RWPE2 (cell line): ENCODE measurements around the gene CDC42BPG.

ENCODE experiments used
- ATAC-seq: fragments of 200-7000 bp; cut with Tn5 transposase; 3 replicates; pipeline ENCODE4 v1.9.1; 2021; ENCODE audit warnings: low read depth
- DNase-seq: peaks from one replicate; pipeline ENCODE4 v3.0.0-alpha.2; 2020; ENCODE audit warnings: low spot score
- H3K27ac ChIP-seq: fragments of 450-650 bp; 2 replicates; pipeline ENCODE4 v1.5.1; 2017; ENCODE audit warnings: mild to moderate bottlenecking; ENCODE audit not compliant: poor library complexity, severe bottlenecking
- H3K27me3 ChIP-seq: fragments of 250-450 bp; sonication (Bioruptor Pico); 2 replicates; pipeline ENCODE4 v1.5.1; 2021; ENCODE audit warnings: mild to moderate bottlenecking, moderate library complexity; ENCODE audit not compliant: insufficient read depth, poor library complexity, severe bottlenecking
- H3K36me3 ChIP-seq: fragments of 250-450 bp; sonication (Bioruptor Pico); 2 replicates; pipeline ENCODE4 v1.5.1; 2020; ENCODE audit warnings: low read depth, mild to moderate bottlenecking, moderate library complexity
- H3K4me1 ChIP-seq: fragments of 250-450 bp; sonication (Bioruptor Pico); 2 replicates; pipeline ENCODE4 v1.5.1; 2021; ENCODE audit warnings: mild to moderate bottlenecking, moderate library complexity; ENCODE audit not compliant: insufficient read depth, poor library complexity, severe bottlenecking
- H3K4me3 ChIP-seq: fragments of 250-450 bp; sonication (Bioruptor Pico); 2 replicates; pipeline ENCODE4 v1.5.1; 2021; ENCODE audit warnings: mild to moderate bottlenecking, moderate library complexity; ENCODE audit not compliant: severe bottlenecking
- H3K9me3 ChIP-seq: fragments of 250-450 bp; sonication (Bioruptor Pico); 2 replicates; pipeline ENCODE4 v1.5.1; 2021; ENCODE audit warnings: mild to moderate bottlenecking, moderate library complexity; ENCODE audit not compliant: severe bottlenecking
- TF ChIP-seq, protein P1 (sequence below): fragments of 450-650 bp; IDR thresholded peaks from one replicate; pipeline ENCODE4 v1.5.1; 2017; ENCODE audit warnings: mild to moderate bottlenecking, moderate library complexity; ENCODE audit not compliant: poor library complexity, severe bottlenecking

CDC42BPG gene

DNA sequence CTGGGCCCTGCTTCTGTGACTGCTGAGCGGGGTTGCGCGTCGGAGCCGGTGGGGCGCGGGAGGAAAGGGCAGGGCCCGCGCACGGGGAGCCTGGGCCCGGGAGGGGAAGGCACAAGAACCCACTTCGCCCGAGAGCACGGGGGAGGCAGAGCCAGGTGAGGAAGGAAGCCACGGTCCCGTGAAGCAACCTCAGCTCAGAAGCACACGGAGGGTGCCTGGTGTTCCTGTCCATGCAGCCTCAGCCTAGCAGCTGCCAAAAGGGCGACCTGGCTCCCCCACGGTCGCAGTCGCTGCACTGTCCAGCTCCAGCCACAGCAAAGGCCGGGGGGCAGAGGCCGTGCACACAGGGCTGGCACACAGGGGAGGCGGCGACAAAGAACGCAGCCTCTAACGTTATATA is 9.3 kb upstream of the CDC42BPG start:
- Histone ChIP-seq H3K9me3 (no peaks in the 10 kb centered on the region), H3K4me1 (peaks cover 36% of the 10 kb centered on the region), H3K27ac (peak overlapping the region; percentile 99), H3K27me3 (no peaks in the 10 kb centered on the region), H3K4me3 (no peak overlapping the region), H3K36me3 (peaks cover 48% of the 10 kb centered on the region)
- DNase-seq = no peak
- TF ChIP-seq, protein P1, sequence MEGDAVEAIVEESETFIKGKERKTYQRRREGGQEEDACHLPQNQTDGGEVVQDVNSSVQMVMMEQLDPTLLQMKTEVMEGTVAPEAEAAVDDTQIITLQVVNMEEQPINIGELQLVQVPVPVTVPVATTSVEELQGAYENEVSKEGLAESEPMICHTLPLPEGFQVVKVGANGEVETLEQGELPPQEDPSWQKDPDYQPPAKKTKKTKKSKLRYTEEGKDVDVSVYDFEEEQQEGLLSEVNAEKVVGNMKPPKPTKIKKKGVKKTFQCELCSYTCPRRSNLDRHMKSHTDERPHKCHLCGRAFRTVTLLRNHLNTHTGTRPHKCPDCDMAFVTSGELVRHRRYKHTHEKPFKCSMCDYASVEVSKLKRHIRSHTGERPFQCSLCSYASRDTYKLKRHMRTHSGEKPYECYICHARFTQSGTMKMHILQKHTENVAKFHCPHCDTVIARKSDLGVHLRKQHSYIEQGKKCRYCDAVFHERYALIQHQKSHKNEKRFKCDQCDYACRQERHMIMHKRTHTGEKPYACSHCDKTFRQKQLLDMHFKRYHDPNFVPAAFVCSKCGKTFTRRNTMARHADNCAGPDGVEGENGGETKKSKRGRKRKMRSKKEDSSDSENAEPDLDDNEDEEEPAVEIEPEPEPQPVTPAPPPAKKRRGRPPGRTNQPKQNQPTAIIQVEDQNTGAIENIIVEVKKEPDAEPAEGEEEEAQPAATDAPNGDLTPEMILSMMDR = no peak
- ATAC-seq = no peak

- H3K36me3 ChIP-seq = peaks cover 42% of the 10 kb centered on the region
- H3K27me3 ChIP-seq = no peaks in the 10 kb centered on the region
- ATAC-seq (no peak), DNase-seq (no peak)
- peak overlapping the region; percentile 99 for H3K27ac ChIP-seq
- H3K9me3 ChIP-seq = no peaks in the 10 kb centered on the region
- TF ChIP-seq, protein P1 = no peak
- peaks cover 36% of the 10 kb centered on the region for H3K4me1 ChIP-seq
- H3K4me3 ChIP-seq = no peak overlapping the region
Observed at GRCh38 chr11:64852804-64853509, 8.5 kb upstream of the CDC42BPG start.

DNA sequence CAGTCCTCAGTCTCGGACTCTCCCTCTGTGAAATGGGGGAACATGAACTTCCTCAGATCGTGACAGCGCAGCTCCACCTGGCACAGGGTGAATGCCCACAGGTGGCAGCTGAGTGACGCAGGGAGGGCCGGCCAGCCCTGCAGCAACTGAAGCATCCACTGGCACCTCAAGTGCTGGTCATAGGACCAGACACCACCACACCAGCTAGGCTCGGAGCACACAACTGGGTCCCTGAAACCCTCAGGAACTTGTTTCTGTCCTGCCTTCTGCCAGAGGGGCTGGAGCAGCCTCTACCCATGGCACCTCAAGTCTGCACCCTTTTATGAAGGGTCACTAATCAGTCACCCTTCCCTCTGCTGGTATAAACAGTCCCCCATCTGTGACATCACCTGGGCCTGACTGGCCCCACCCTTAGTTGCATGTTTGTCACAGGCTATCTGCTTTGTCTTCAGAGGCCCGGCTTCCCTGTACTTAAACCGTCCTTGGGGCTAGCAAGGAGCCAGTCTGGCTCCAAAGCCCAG is 7.4 kb upstream of the CDC42BPG start:
- Histone ChIP-seq H3K4me3 (no peak overlapping the region), H3K36me3 (peaks cover 33% of the 10 kb centered on the region), H3K27ac (peak overlapping the region; percentile 99), H3K27me3 (no peaks in the 10 kb centered on the region), H3K9me3 (no peaks in the 10 kb centered on the region), H3K4me1 (peaks cover 31% of the 10 kb centered on the region)
- ATAC-seq (no peak), DNase-seq (no peak)
- TF ChIP-seq, protein P1 = no peak

- Histone ChIP-seq H3K4me3 (no peak overlapping the region), H3K27me3 (no peaks in the 10 kb centered on the region), H3K36me3 (peaks cover 29% of the 10 kb centered on the region), H3K27ac (peak overlapping the region; percentile 99), H3K9me3 (no peaks in the 10 kb centered on the region), H3K4me1 (peaks cover 22% of the 10 kb centered on the region)
- ATAC-seq = no peak; the same call in 2 of the 3 replicates
- TF ChIP-seq, protein P1 = no peak
- DNase-seq = no peak
Observed at GRCh38 chr11:64850979-64851567, 6.6 kb upstream of the CDC42BPG start.
